Activated T-helper 9 cell treated with anti-CD3 and anti-CD28 coated beads, Interleukin-2, amount 50 U/mL, for 16 hours (primary cell): Measurements from ENCODE around the gene PFKM.
"Not testable (repeated sequence)": the region's sequence is repeated elsewhere in the genome, so short reads cannot be mapped to it uniquely, and the experiment has no call there.

ENCODE experiments used
- DNase-seq: peaks from one replicate; pipeline ENCODE4 v3.0.0-alpha.2; 2020; ENCODE audit warnings: low read depth

Gene PFKM

DNA sequence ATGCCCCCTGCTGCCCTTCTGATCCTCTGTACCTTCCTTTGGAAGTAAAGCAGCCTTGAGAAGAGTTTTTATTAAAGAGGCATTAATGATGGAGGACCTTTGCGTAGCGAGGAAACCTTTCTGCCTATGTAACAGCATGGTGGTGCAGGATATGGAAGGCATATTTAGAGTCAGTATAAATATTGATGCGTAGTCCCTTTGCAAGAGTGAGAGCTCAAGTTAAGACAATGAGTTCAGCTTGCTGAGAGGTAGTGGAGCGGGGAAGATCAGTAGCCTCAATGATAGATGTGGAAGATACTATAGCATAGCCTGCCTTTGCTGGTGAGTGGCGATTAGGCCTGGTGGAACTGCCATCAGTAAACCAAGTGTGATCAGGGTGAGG lies 7.9 kb upstream of the PFKM start:
- DNase-seq, result not testable (repeated sequence)

DNA sequence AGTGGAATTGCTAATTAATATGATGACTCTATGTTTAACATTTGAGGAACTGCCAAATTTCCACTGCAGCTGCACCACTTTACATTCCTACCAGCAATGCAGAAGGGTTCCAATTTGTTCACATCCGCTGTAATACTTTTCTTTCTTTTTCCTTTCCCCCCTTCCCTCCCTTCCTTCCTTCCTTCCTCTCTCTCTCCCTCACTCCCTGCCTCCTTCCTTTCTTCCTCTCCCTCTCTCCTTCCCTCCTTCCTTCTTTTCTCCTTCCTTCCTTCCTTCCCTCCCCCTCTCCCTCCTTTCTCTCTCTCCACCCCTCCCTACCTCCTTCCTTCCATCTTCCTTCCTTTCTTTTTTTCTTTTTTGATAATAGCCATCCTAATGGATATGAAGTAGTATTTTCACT lies 3.2 kb upstream of the PFKM start:
- no peak for DNase-seq

DNA sequence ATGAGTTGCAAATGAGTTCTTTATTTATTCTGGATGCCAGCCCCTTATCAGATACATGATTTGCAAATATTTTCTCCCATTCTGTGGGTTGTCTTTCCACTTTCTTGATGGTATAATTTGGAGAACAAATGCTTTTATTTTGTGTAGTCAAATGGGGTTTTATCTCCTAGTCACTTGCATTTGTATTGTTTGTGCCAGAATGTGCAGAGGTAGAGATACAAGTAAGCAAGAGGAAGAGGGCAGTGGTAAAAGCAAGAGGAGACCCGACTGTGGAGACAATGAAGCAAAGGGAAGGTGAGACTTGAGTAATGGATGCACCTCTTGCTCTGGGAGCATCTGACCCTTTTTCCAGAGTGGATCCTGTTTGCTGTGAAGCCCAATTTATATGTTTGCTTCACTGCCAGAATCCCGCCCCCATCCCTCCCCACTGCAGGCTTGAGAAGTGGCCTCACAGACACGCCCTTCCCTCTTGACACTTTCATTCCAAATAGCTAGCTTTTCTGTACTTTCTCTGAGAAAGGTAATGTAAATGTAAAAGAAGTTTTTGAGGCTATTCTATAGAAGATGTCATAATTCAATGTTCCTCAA lies 786 bp upstream of the PFKM start:
- DNase-seq, result no peak

DNA sequence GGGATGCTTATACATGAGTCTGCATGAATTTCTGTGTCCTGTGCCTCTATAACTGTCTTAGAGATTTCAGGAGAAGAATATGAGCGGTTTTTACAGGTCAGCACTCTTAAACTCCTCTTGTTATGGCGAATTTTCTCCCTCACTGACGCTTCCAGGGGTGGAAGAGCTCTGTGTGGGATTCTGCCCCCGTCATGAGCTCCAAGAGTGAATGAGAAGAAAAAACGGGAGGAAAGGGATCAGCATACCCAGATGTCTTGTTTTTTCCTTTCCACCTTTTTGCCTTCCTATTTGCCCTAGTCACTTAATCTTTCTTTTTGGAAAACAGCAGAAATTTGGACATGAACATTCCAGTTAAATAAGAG lies 651 bp downstream of the PFKM start:
- DNase-seq, result no peak

DNA sequence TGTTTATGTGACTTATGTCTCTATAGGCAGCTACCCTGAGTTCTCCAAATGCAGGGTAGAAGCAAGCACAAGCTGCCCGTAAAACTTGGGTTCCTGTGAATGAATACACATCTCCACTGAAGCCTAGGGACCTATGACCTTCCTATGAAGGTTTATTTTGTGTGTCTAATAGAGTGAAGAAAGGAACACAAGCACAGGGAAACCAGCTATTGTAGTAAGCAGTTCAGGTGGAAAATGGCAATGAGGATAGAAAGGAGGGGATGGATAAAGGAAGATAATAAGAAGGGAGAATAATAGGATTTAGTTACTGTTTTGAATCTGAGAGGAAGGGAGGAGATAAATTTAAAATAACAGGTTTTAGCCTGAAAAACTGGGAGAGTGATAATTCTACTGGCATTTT lies 2.4 kb downstream of the PFKM start:
- no peak for DNase-seq

DNA sequence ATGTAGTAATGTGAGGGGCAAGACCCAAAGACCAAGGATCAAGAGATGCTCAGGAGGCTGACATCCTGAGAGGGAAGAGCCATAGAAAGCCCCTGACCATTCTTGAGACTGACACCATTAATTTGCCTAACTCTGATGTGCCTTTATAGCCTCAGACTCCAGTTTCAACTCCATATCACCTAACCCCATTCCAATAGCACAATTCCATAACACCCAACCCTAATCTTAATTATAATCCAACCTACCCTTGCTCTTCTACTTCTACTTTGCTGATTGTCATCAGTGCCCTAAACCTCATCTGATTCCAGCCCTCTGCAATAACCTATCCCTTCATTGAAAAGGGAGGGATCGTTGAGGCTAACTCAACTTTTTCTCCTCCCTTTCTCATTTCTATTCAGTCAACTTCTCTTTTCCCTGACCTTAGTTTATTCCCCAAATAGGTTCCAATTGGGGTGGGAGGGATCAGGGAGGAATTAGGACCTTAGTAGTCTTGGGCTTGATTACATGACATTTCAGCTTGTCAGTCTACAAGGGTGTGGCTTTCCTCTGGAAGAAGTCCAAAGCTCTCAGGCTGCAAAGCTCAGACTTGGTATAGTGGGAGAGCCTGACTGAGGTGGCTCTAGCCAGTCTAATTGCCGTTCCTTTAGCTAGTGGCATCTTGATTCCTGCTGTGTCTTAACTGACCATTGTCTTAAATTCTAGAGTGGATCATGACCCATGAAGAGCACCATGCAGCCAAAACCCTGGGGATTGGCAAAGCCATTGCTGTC lies 3.1 kb downstream of the PFKM start:
- no peak for DNase-seq

DNA sequence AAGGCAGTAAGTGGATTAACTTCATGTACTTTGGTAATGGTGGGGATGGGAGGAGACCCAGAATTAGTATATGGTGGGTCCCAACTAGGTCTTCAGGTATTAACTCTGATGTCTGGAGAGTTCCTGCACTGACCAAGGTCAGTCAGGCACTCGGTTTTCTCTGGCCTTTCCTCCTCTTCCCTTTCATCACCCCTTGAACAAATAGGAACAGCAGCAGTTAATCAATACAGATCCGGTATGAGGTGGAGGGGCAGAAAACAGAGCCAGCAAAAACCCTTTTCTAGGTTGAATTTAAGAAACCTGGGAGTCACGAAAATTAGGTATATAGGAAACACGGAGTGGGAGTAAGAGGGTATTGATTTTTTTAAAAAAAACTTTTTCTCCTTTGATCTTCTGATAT lies 4.0 kb downstream of the PFKM start:
- no peak for DNase-seq

DNA sequence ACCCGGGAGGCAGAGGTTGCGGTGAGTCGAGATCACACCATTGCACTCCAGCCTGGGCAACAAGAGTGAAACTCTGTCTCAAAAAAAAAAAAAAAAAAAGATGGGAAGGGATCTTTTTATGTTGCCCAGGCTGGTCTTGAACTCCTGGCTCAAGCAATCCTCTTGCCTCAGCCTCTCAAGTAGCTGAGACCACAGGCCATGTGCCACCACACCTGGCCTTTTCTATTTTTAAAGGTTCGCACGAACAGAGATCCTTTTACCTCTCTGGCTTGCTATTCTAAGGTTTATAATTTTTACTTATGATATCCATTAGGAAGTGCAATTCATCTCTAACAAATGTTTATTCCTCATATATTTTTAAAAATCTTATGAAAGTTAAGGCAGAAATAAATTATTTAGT lies 6.4 kb downstream of the PFKM start:
- DNase-seq, result not testable (repeated sequence)

DNA sequence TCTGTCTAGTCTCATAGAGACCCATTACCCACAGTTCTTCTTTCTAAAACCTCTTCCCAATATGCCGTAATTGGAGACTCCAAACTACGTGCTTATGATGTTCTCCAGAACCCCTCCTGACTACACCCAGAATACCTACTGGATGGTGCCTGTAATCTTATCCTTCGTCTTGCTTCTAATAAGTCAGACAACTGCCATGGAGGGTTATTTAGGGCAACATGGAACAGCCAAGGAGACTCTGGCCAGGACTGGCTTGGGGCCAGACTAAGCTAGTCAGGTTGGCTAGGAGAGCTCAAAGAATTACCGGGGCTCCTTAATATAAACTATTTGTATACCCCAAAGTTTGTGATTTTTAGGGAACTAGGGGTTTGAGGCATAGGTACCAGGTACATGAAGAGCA lies 6.8 kb downstream of the PFKM start:
- DNase-seq, result no peak

DNA sequence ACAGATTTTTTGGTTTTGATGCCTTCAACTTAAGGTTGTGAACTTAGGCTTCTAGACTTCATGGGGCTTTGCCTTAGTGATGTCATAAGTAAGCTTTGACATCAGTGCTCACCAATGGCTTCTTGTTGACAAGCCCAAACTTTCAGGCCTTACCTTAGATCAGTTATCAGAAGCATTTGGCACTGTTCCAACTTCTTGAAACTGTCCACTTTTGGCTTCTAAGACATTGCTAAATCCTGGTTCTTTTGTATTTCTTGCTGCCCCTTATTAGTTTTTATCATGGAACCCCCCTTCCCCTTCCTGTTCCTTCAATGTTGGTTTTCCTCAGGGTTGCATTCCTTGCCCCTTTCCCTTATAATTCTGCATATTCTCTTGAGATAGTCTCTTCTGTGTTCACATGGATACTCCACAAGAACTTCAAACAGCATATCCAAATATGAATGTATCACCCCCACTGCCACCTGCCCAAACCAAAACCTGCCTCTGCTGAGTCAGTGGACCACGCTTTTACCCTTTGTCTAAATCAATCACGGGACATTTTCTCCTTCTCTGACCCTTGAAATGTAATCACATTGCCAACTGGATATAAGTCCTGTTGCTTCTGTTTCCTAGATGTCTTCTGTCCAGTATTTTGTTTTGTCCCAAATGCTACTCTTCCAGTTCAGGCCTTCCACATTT lies 7.9 kb downstream of the PFKM start:
- DNase-seq, result no peak

DNA sequence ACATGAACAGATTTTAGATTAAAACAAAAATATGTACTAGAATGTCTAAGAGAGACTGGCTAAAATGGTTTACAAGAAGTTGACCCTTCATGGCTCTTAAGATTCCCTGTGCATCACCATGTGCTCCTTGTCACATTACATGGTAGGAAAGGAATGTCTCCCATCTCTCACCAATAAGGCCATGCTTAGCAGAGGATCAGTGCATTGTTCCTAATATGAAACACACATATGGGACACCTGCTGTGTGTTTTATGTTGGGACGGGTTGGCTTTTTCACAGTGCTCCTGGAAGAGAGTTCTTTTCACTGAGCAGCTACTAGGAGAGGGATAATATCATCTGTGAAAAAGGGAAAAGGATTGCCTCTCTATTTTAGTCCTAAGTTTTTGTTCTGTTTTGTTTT lies 9.6 kb downstream of the PFKM start:
- DNase-seq, result no peak

DNA sequence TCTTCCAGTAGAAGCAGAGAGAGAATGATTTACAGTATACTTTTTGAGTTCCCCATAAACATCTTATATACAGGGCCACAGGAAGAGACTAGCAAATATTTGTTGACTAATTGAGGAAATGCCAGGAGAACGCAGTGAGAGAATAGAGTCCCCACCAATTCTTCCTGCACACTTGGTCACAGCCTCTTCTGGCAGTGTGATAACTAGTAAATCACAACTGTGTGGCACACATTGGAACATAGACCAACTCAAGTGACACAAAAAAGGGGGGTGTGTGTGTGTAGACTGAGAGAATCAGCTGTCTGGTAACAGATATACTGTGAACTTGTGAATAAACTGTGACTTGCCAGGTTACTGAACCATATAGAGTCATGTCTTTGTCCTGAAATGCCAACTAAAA lies 10.2 kb downstream of the PFKM start:
- no peak for DNase-seq

DNA sequence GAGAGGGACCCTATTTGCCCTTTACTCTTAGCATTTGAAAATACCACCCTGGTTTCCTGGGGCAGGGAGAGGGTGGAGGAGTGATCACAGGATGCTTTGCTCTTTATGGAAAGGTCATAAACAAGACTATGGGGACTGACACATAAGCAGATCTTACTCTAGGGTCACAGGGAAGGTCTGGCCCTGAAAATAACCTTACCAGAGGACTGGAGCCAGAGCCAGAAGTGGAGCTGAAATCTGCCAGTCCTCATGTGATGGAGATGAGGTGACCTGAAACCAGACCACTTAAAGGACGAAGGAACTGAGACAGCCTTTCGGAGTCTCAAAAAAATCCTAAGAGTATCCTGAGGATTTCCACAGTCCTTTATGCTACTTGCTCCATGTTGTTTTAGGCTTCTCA lies 12.4 kb downstream of the PFKM start:
- DNase-seq, result no peak

DNA sequence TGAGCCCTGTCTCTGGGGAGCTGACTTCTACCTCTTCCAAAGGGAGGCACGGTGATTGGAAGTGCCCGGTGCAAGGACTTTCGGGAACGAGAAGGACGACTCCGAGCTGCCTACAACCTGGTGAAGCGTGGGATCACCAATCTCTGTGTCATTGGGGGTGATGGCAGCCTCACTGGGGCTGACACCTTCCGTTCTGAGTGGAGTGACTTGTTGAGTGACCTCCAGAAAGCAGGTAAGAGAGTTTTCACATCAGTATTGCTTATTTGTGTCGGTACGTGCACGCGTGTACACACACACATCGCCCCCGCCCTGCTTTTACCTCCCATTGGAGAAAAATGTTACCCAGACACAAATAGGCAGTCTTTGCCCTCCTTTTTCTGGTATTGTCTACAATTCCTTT lies 13.7 kb downstream of the PFKM start:
- no peak for DNase-seq

DNA sequence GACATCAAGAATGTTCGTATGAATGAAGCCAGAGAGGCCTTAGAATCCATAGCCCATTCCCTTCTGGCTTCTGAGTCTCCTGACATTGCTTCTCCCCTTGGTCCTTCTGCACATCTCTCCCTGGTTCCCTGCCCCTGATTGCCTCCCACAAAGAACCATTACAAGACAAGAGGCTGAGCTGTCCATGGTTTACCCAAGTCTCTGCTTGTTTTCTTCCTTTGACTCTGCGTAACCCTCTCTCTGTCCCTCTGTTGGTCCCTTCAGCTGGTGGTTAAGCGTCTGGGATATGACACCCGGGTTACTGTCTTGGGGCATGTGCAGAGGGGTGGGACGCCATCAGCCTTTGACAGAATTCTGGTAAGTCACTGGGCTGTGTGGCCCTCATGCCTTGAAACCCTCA lies 15.9 kb downstream of the PFKM start:
- DNase-seq, result no peak

DNA sequence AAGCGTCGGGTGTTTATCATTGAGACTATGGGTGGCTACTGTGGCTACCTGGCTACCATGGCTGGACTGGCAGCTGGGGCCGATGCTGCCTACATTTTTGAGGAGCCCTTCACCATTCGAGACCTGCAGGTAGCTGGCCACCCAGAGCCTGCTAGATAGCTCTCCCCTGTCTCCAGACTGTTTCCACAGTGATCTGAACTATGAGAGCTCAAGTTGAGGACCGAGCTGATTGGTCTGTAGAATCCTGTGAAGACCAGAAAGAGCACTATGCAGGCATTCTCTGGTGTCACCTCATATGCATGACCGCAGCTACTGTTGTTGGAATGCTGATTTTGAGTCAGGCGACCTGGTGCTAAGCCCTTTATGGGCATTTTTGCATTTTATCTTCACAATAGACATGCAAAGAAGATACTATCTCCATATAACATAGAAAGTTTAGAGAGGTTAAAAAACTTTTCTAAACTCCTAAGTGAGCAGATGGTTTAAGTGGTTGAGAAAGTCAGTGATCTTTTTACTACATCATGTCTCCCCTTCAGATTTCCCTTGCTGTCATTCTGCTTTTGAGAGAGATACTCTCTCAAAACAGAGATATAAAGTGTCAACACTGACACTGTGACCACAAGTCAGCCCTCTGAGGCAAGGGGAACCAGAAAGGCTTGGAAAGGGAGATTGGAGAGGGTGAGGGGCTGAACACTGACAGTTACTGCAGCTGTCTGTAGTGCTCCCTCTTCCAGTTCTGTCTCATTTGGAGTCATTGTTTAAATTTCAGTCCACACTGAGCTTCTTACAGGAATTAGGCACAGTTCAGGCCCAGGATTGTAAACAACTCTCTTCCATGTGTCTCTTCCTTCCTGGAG lies 23.9 kb downstream of the PFKM start:
- DNase-seq, result no peak

DNA sequence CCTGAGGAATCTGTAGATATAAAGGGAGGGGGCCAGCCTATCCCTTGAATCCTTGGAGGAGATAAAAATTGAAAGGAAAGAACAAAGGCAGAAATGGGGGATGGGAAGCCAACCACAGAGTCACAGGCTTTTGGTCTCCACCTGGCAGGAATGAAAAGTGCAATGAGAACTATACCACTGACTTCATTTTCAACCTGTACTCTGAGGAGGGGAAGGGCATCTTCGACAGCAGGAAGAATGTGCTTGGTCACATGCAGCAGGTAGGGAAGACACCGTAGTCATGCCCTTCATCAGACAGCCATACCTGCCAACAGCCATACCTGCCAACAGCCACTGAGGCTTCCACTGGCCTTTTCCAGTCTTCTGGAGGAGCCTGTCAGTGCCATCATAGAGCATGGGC lies 24.7 kb downstream of the PFKM start:
- DNase-seq, result no peak

DNA sequence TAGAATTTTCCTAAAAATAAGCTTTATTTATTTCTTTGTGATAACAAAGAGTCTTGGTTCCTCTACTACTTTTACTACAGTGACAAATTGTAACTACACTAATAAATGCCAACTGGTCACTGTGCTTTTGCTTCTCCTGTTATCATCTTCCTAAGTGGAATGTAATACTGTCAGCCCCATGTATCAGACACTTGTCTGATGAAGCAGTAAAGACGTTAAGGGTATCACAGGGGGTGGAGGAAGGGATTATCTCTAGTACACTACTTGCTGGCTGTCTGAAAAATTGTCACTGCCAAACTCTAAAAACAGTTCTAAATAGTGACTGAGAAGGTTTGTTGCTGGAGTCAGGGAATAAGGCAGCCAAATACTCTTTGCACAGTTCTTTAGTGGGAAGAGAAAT lies 26.8 kb downstream of the PFKM start:
- no peak for DNase-seq

DNA sequence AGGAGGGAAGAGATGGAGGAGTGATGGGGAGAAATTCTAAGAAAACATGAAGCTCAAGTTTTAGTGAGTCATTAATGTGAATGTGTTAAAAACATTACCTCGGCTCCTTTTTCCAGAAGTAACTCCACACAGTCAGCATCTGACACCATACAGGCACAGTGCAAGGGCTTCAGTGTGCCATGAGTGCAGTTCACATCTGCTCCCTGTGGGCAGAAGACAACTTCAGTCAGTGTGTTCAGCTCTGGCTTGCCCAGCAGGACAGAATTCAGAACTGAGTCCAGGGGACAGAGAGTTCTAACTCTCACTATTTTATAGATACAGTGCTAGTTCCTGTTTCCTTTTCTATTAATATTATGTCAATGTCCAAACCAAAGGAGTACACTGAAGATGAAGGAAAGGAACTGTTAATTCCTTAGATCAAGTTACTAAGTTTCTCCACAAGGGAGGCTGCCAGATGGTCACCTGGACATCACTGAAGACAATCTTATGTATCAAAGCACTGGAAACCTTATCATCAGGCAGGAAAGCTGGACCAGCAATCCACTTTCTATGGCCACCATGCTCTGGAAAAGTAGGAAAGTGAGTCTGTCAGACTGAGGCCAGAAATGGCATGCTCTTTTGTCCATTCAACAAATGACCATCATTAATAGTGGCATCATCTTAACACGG lies 32.1 kb downstream of the PFKM start:
- DNase-seq, result no peak

DNA sequence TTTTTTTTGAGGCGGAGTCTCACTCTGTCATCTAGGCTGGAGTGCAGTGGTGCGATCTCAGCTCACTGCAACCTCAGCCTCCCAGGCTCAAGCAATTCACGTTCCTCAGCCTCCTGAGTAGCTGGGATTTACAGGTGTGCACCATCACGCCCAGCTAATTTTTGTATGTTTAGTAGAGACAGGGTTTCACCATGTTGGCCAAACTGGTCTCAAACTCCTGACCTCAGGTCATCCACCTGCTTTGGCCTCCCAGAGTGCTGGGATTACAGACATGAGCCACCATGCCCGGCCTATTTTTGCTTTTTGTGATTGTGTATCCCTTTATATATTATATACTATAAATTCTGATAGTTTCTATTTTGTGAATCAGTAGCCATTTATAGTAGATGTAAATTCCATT lies 36.6 kb downstream of the PFKM start:
- DNase-seq, result not testable (repeated sequence)

DNA sequence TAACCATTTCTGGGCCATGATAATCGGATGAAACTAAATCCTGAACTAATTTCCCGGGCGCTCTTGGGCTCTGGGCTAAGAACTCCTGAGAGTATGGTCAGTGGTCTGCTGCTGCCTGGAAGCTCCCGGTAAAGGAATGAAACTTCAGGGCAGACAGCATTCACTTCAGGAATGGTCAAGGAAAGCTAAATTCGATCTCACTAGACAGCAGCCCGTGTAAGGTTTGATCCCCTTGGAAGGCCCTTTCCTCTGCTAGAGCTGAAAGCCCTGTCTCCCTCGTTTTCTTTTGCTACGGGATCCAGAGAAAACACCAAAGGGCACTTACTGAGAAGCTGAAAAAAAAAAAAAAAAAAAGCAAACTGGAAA lies 37.5 kb downstream of the PFKM start:
- DNase-seq, result no peak
